Tibial nerve (tissue), 3 donors: ENCODE measurements around the gene FGFR3.

Experiments
- POLR2A ChIP-seq, 2 donors: fragments of 450-650 bp; IDR thresholded peaks; one replicate each; pipeline ENCODE4 v1.6.1; 2017; ENCODE audit warnings: antibody characterized with exemption in 2 of 2, mild to moderate bottlenecking in 2 of 2, moderate library complexity in 2 of 2
- TF ChIP-seq, protein P1 (sequence below), 5 experiments: fragments of 200-600 bp in 3 of 5; fragments of 450-650 bp in 2 of 5; sonication (generic) in 3 of 5; IDR thresholded peaks; one replicate each; pipeline ENCODE4 v1.5.1; 2016 to 2019; ENCODE audit warnings: antibody characterized with exemption in 5 of 5, mild to moderate bottlenecking in 3 of 5, moderate library complexity in 2 of 5

DNA sequence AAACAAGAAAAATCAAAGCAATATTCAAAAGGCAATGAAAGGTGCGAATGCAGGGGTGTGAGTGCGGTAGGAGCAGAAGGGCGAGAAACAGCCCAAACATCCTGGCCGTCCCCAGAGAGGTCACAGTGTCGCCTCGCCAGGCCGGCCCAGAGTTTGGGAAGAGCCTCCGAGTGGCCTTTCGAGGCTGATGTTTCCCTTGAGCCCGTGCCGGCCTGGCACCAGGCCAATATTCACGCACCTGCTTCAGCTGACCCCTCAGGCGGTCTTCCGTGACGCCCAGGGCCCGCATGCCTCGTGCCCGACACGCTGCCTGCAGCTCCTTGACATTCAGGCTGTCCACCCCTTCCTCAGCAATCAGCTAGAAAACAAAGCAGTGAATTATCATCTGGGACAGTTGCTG, 32.2 kb downstream of the FGFR3 start:
- TF ChIP-seq, protein P1, sequence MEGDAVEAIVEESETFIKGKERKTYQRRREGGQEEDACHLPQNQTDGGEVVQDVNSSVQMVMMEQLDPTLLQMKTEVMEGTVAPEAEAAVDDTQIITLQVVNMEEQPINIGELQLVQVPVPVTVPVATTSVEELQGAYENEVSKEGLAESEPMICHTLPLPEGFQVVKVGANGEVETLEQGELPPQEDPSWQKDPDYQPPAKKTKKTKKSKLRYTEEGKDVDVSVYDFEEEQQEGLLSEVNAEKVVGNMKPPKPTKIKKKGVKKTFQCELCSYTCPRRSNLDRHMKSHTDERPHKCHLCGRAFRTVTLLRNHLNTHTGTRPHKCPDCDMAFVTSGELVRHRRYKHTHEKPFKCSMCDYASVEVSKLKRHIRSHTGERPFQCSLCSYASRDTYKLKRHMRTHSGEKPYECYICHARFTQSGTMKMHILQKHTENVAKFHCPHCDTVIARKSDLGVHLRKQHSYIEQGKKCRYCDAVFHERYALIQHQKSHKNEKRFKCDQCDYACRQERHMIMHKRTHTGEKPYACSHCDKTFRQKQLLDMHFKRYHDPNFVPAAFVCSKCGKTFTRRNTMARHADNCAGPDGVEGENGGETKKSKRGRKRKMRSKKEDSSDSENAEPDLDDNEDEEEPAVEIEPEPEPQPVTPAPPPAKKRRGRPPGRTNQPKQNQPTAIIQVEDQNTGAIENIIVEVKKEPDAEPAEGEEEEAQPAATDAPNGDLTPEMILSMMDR (IDR thresholded peaks at IDR 0.05): no peak
- no peak for TF ChIP-seq POLR2A (IDR thresholded peaks at IDR 0.05)
